Osteoblast (primary cell): ENCODE data around the gene CBX6. TPM values are rescaled to one million over a fixed set of nuclear protein-coding genes. Genes with fewer than 3 reads are reported as not detected.
A peak's percentile ranks its signal among the peaks of the same experiment; 100 is the strongest.
"Not testable (repeated sequence)": the region's sequence is repeated elsewhere in the genome, so short reads cannot be mapped to it uniquely, and the experiment has no call there.

ENCODE experiments used
- DNase-seq: peaks from one replicate; pipeline ENCODE4 v3.0.0; 2011; ENCODE audit warnings: low spot score, mixed read lengths; ENCODE audit not compliant: insufficient read length; ENCODE audit errors: missing footprints
- H2AFZ ChIP-seq: 2 replicates; pipeline ENCODE4 v1.6.0; 2011; ENCODE audit warnings: mild to moderate bottlenecking, low read length
- H3K27ac ChIP-seq: 2 replicates; pipeline ENCODE4 v1.5.1; 2011; ENCODE audit warnings: mild to moderate bottlenecking, low read depth, low read length, moderate library complexity
- H3K27me3 ChIP-seq: 2 replicates; pipeline ENCODE4 v1.6.0; 2012; ENCODE audit warnings: mild to moderate bottlenecking, control low read depth, inconsistent platforms, low read length, moderate library complexity; ENCODE audit not compliant: insufficient read depth
- H3K36me3 ChIP-seq: 2 replicates; pipeline ENCODE4 v1.5.1; 2011; ENCODE audit warnings: mild to moderate bottlenecking, low read length, control low read depth, moderate library complexity; ENCODE audit not compliant: insufficient read depth
- H3K4me1 ChIP-seq: 2 replicates; pipeline ENCODE4 v1.5.1; 2011; ENCODE audit warnings: mild to moderate bottlenecking, low read length, control low read depth, moderate library complexity; ENCODE audit not compliant: insufficient read depth
- H3K4me2 ChIP-seq: 2 replicates; pipeline ENCODE4 v1.6.0; 2011; ENCODE audit warnings: mild to moderate bottlenecking, low read length; ENCODE audit not compliant: insufficient read depth
- H3K4me3 ChIP-seq: fragments of 200-600 bp; sonication (generic); 3 replicates; pipeline ENCODE4 v1.5.1; 2012; ENCODE audit warnings: mild to moderate bottlenecking, low read length, inconsistent platforms; ENCODE audit not compliant: insufficient read depth
- H3K79me2 ChIP-seq: 2 replicates; pipeline ENCODE4 v1.6.0; 2012; ENCODE audit warnings: mild to moderate bottlenecking, low read length, control low read depth, inconsistent platforms; ENCODE audit not compliant: insufficient read depth
- H3K9me3 ChIP-seq: 2 replicates; pipeline ENCODE4 v1.5.1; 2011; ENCODE audit warnings: low read depth, low read length, control low read depth
- H4K20me1 ChIP-seq: 2 replicates; pipeline ENCODE4 v1.6.0; 2012; ENCODE audit warnings: mild to moderate bottlenecking, low read length, control low read depth; ENCODE audit not compliant: insufficient read depth
- total RNA-seq: library from RNA; depleted of rRNA; stranded (reverse); fragments of >200 nt; gene quantifications from 2 replicates; pipeline ENCODE4 v1.2.3, GENCODE V29; 2012
- TF ChIP-seq, protein P1 (sequence below): IDR thresholded peaks from 2 replicates; pipeline ENCODE4 v1.5.1; 2011; ENCODE audit warnings: mild to moderate bottlenecking, low read depth, low read length, moderate library complexity; ENCODE audit errors: extremely low read depth

The CBX6 gene
- total RNA-seq, 1 donor: 58.6 TPM

DNA sequence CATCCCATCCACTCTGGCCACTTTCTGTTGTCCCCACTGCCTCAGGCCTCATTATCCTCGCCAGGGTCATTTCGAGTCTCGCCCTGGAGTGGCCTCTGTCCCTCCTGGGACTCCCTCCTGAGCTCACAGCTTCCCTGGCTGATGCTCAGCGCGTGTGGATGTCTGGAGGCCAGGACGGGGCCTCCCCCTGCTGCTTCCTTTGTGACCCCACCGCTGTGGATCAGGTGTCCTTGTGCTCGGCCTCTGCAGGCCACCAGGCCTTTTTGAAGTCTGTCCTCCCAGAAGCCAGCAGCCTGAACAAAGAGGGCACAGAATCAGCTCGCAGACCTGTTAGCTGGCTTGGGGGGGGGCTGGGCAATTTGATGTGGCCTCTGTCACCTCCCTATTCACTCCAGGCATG is 13.5 kb downstream of the CBX6 start:
- no peaks in the 10 kb centered on the region for H3K9me3 ChIP-seq
- no peaks in the 10 kb centered on the region for H3K36me3 ChIP-seq
- no peaks in the 10 kb centered on the region for H3K79me2 ChIP-seq
- H3K4me1 ChIP-seq: peaks cover 5% of the 10 kb centered on the region
- no peak overlapping the region for H3K4me3 ChIP-seq
- TF ChIP-seq, protein P1, sequence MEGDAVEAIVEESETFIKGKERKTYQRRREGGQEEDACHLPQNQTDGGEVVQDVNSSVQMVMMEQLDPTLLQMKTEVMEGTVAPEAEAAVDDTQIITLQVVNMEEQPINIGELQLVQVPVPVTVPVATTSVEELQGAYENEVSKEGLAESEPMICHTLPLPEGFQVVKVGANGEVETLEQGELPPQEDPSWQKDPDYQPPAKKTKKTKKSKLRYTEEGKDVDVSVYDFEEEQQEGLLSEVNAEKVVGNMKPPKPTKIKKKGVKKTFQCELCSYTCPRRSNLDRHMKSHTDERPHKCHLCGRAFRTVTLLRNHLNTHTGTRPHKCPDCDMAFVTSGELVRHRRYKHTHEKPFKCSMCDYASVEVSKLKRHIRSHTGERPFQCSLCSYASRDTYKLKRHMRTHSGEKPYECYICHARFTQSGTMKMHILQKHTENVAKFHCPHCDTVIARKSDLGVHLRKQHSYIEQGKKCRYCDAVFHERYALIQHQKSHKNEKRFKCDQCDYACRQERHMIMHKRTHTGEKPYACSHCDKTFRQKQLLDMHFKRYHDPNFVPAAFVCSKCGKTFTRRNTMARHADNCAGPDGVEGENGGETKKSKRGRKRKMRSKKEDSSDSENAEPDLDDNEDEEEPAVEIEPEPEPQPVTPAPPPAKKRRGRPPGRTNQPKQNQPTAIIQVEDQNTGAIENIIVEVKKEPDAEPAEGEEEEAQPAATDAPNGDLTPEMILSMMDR: no peak
- H3K27ac ChIP-seq: no peak overlapping the region
- H4K20me1 ChIP-seq: peaks cover 23% of the 10 kb centered on the region
- no peak overlapping the region for H2AFZ ChIP-seq
- no peak for DNase-seq
- peaks cover 3% of the 10 kb centered on the region for H3K27me3 ChIP-seq
- H3K4me2 ChIP-seq: no peak overlapping the region

DNA sequence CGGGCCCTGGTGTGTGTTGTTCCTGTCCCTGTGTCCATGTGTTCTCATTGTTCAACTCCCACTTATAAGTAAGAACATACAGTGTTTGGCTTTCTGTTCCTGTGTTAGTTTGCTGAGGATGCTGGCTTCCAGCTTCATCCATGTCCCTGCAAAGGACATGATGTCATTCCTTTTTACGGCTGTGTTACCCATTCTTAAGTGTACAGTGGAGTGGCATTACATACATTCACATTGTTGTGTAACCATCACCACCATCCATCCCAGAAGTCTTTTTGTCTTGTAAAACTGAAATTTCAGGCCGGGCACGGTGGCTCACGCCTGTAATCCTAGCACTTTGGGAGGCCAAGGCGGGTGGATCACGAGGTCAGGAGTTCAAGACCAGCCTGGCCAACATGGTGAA is 17.5 kb downstream of the CBX6 start:
- H3K9me3 ChIP-seq, H3K4me1 ChIP-seq, H3K27me3 ChIP-seq, H3K79me2 ChIP-seq, H3K27ac ChIP-seq, H3K4me2 ChIP-seq, H2AFZ ChIP-seq, H4K20me1 ChIP-seq, H3K36me3 ChIP-seq, H3K4me3 ChIP-seq, DNase-seq: not testable (repeated sequence)

- not testable (repeated sequence) for DNase-seq, H3K4me1 ChIP-seq, H3K79me2 ChIP-seq, H3K27me3 ChIP-seq, H3K4me3 ChIP-seq, H3K9me3 ChIP-seq, H3K4me2 ChIP-seq, H4K20me1 ChIP-seq, H2AFZ ChIP-seq, H3K36me3 ChIP-seq, H3K27ac ChIP-seq
Observed at GRCh38 chr22:38853883-38854282, 18.1 kb downstream of the CBX6 start.

GRCh38 chr22:38853196-38853651 is 18.8 kb downstream of the CBX6 start:
- TF ChIP-seq, protein P1: no peak
- H3K4me3 ChIP-seq: no peak overlapping the region
- H3K9me3 ChIP-seq: no peaks in the 10 kb centered on the region
- DNase-seq: no peak
- peaks cover 6% of the 10 kb centered on the region for H3K27me3 ChIP-seq
- no peaks in the 10 kb centered on the region for H4K20me1 ChIP-seq
- no peak overlapping the region for H2AFZ ChIP-seq
- H3K36me3 ChIP-seq: no peaks in the 10 kb centered on the region
- no peak overlapping the region for H3K4me2 ChIP-seq
- no peaks in the 10 kb centered on the region for H3K79me2 ChIP-seq
- peaks cover 10% of the 10 kb centered on the region for H3K4me1 ChIP-seq
- no peak overlapping the region for H3K27ac ChIP-seq

DNA sequence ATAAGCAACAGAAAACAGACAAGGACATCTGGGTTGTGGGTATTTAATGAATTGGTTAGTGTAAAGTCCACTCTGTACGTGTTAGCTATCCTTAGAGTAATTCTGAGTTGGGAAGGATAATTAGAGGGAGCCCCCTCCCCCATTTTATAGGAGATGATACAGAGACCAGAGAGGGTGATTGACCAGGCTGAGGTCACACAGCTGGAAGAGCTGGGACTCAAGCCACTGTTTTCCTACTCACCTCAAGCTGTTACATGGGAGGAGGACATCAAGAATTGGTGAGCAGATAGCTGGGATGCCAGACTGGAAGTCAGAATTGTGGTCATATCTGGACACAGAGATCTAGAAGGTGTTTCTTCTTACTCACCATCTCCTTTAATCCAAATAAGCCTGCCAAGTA is 19.5 kb downstream of the CBX6 start:
- no peak overlapping the region for H3K4me2 ChIP-seq
- TF ChIP-seq, protein P1: no peak
- no peak overlapping the region for H3K27ac ChIP-seq
- no peak overlapping the region for H3K4me3 ChIP-seq
- no peak overlapping the region for H2AFZ ChIP-seq
- H3K36me3 ChIP-seq: no peaks in the 10 kb centered on the region
- H3K79me2 ChIP-seq: no peaks in the 10 kb centered on the region
- no peaks in the 10 kb centered on the region for H4K20me1 ChIP-seq
- H3K9me3 ChIP-seq: no peaks in the 10 kb centered on the region
- peak; percentile 11 for DNase-seq
- peaks cover 10% of the 10 kb centered on the region for H3K4me1 ChIP-seq
- peaks cover 6% of the 10 kb centered on the region for H3K27me3 ChIP-seq
